M059J (cell line): ENCODE results near the gene ST13. TPM values are rescaled to one million over a fixed set of nuclear protein-coding genes. Genes with fewer than 3 reads are reported as not detected.
A peak's percentile ranks its signal among the peaks of the same experiment; 100 is the strongest.
"Not testable (repeated sequence)": the region's sequence is repeated elsewhere in the genome, so short reads cannot be mapped to it uniquely, and the experiment has no call there.

Source experiments
- DNase-seq: peaks from one replicate; pipeline ENCODE4 v3.0.0-alpha.2; 2012; ENCODE audit warnings: low read depth
- total RNA-seq: library from RNA; depleted of rRNA; stranded (reverse); fragments of >200 nt; shearing (Covaris generic); gene quantifications from 2 replicates; pipeline ENCODE4 v1.2.3, GENCODE V29; 2014

ST13 gene
- total RNA-seq, 1 experiment from 2014 or later = 129 TPM

- no peak for DNase-seq
Measured at GRCh38 chr22:40838486-40838885, 18.0 kb downstream of the ST13 start.

GRCh38 chr22:40834619-40835018 is 21.8 kb downstream of the ST13 start:
- DNase-seq = no peak

GRCh38 chr22:40829131-40829530 is 27.3 kb downstream of the ST13 start:
- no peak for DNase-seq

GRCh38 chr22:40826984-40827741 is 29.3 kb downstream of the ST13 start:
- DNase-seq = no peak

- not testable (repeated sequence) for DNase-seq
Measured at GRCh38 chr22:40826292-40826691, 30.1 kb downstream of the ST13 start.

- no peak for DNase-seq
Measured at GRCh38 chr22:40823426-40823825, 33.0 kb downstream of the ST13 start.

GRCh38 chr22:40819599-40820140 is 36.8 kb downstream of the ST13 start:
- DNase-seq = no peak

GRCh38 chr22:40818747-40819598 is 37.5 kb downstream of the ST13 start, which contains the start of gene SLC25A17:
SLC25A17 (minus strand) TSS chr22:40819346; CDS start chr22:40819248, 98 bp downstream.
- DNase-seq = peak; percentile 79

- no peak for DNase-seq
Measured at GRCh38 chr22:40818192-40818746, 38.2 kb downstream of the ST13 start.

- DNase-seq = no peak
Measured at GRCh38 chr22:40817737-40818136, 38.7 kb downstream of the ST13 start.

GRCh38 chr22:40813912-40814315 is 42.5 kb downstream of the ST13 start:
- DNase-seq = no peak

- DNase-seq = no peak
Measured at GRCh38 chr22:40808018-40808841, 48.2 kb downstream of the ST13 start.

- no peak for DNase-seq
Measured at GRCh38 chr22:40806711-40807110, 49.7 kb downstream of the ST13 start.

GRCh38 chr22:40805699-40806203 is 50.7 kb downstream of the ST13 start:
- no peak for DNase-seq

- no peak for DNase-seq
Measured at GRCh38 chr22:40805239-40805638, 51.2 kb downstream of the ST13 start.

- no peak for DNase-seq
Measured at GRCh38 chr22:40803321-40803720, 53.1 kb downstream of the ST13 start.

GRCh38 chr22:40799008-40799407 is 57.4 kb downstream of the ST13 start:
- no peak for DNase-seq

GRCh38 chr22:40797427-40797826 is 59.0 kb downstream of the ST13 start:
- peak; percentile 47 for DNase-seq

- DNase-seq = no peak
Measured at GRCh38 chr22:40792451-40792850, 64.0 kb downstream of the ST13 start.

- DNase-seq = peak; percentile 46
Measured at GRCh38 chr22:40791241-40791640, 65.2 kb downstream of the ST13 start.

- no peak for DNase-seq
Measured at GRCh38 chr22:40789131-40789530, 67.3 kb downstream of the ST13 start.
